K562 (cell line): ENCODE measurements around the gene SEC24B. TPM values are rescaled to one million over a fixed set of nuclear protein-coding genes. Genes with fewer than 3 reads are reported as not detected.

Source experiments
- ATAC-seq: fragments of 200-7000 bp; cut with Tn5 transposase; 3 replicates; pipeline ENCODE4 v1.9.1; 2020; ENCODE audit warnings: moderate library complexity
- BruUV-seq: library from RNA; stranded (reverse); fragments of 400-500 nt; replicated peaks from 2 replicates; lab custom pipeline; 2021; lab: Mats Ljungman, UMichigan
- CTCF ChIA-PET: fragments of 300-600 bp; formaldehyde crosslinking; extraction: SDS; loops from one replicate; lab custom pipeline; 2021; ENCODE audit warnings: low intra/inter-chr PET ratio; lab: Yijun Ruan, JAX
- POLR2A ChIA-PET: fragments of 300-600, 350-650 bp; sonication (Branson Sonifier 250); formaldehyde crosslinking; extraction: SDS; loops from one replicate; lab custom pipeline; 2021; ENCODE audit warnings: antibody characterized with exemption, inconsistent platforms; lab: Yijun Ruan, JAX
- DNase-seq, 4 experiments: peaks; one replicate each; pipeline versions ENCODE4 v3.0.0 to v3.0.0-alpha.2; 2011 to 2018; ENCODE audit warnings: low spot score in 3 of 4, mixed read lengths in 3 of 4; ENCODE audit errors: extremely low read depth in 1 of 4
- FAIRE-seq: peaks from 2 replicates; lab custom pipeline; 2011; peaks lifted over from hg19 to GRCh38; lab: Jason Lieb, UNC
- H2AFZ ChIP-seq: 2 replicates; pipeline ENCODE4 v1.6.0; 2011; ENCODE audit warnings: low read depth, low read length, control low read depth, inconsistent platforms
- H3K27ac ChIP-seq: fragments of 200-600 bp; 3 replicates; pipeline ENCODE4 v1.8.0; 2011; ENCODE audit warnings: low read depth, mild to moderate bottlenecking, control low read depth, inconsistent platforms, low read length, moderate library complexity, mixed read lengths; ENCODE audit errors: extremely low read depth
- H3K27me3 ChIP-seq, 2 experiments: fragments of 300-600 bp in 1 of 2; 2 replicates in 1 of 2; 3 replicates in 1 of 2; pipeline versions ENCODE4 v1.6.0 to v1.8.0; 2011; ENCODE audit warnings: inconsistent platforms in 2 of 2, low read length in 2 of 2, mild to moderate bottlenecking in 1 of 2, mixed read lengths in 1 of 2, moderate library complexity in 1 of 2; ENCODE audit not compliant: control insufficient read depth in 2 of 2, insufficient read depth in 2 of 2
- H3K36me3 ChIP-seq: fragments of 300-600 bp; 3 replicates; pipeline ENCODE4 v1.8.0; 2011; ENCODE audit warnings: mild to moderate bottlenecking, low read length, inconsistent platforms; ENCODE audit not compliant: control insufficient read depth, insufficient read depth
- H3K4me1 ChIP-seq, 2 experiments: fragments of 200-600 bp in 1 of 2; replicated peaks in 1 of 2; 2 replicates in 1 of 2; 3 replicates in 1 of 2; pipeline versions ENCODE4 v1.5.1 to v1.8.0; 2011; ENCODE audit warnings: inconsistent platforms in 2 of 2, low read length in 2 of 2, mild to moderate bottlenecking in 1 of 2, mixed read lengths in 1 of 2, moderate library complexity in 1 of 2; ENCODE audit not compliant: control insufficient read depth in 2 of 2, insufficient read depth in 2 of 2
- H3K4me2 ChIP-seq: 2 replicates; pipeline ENCODE4 v1.6.1; 2011; ENCODE audit warnings: low read length, control low read depth, inconsistent platforms, mixed read lengths; ENCODE audit not compliant: insufficient read depth
- H3K4me3 ChIP-seq: fragments of 200-600 bp; sonication (generic), shearing (Covaris generic); 2 replicates; pipeline ENCODE4 v1.5.1; 2016; ENCODE audit warnings: control low read depth, inconsistent platforms
- H3K79me2 ChIP-seq: fragments of 200-600 bp; 3 replicates; pipeline ENCODE4 v1.8.0; 2011; ENCODE audit warnings: low read length, inconsistent platforms; ENCODE audit not compliant: control insufficient read depth, insufficient read depth
- H3K9ac ChIP-seq, 2 experiments: 2 replicates each; pipeline versions ENCODE4 v1.6.0 to v1.6.1; 2011; ENCODE audit warnings: low read depth in 2 of 2, low read length in 2 of 2, control low read depth in 1 of 2, inconsistent platforms in 1 of 2, mild to moderate bottlenecking in 1 of 2, mixed read lengths in 1 of 2; ENCODE audit not compliant: insufficient read depth in 1 of 2
- H3K9me1 ChIP-seq: one replicate; pipeline ENCODE4 v1.6.0; 2011; ENCODE audit warnings: inconsistent platforms, mild to moderate bottlenecking, low read length, moderate library complexity; ENCODE audit not compliant: control insufficient read depth, insufficient read depth
- H3K9me3 ChIP-seq: replicated peaks from 2 replicates; pipeline ENCODE4 v1.5.1; 2011; ENCODE audit warnings: low read depth, low read length, inconsistent platforms; ENCODE audit not compliant: control insufficient read depth, insufficient read depth
- H4K20me1 ChIP-seq: replicated peaks from 2 replicates; pipeline ENCODE4 v1.6.1; 2011; ENCODE audit warnings: low read length, inconsistent platforms, mixed read lengths; ENCODE audit not compliant: control insufficient read depth, insufficient read depth
- BMI1 ChIP-seq: fragments of 150-350 bp; IDR thresholded peaks from 2 replicates; pipeline ENCODE4 v1.6.1; 2014; ENCODE audit warnings: low read length
- CBX3 ChIP-seq, 2 experiments: IDR thresholded peaks; 1 replicate in 1 of 2; 2 replicates in 1 of 2; pipeline ENCODE4 v1.6.1; 2012; ENCODE audit warnings: inconsistent platforms in 2 of 2, low read length in 2 of 2, borderline replicate concordance in 1 of 2, control low read depth in 1 of 2
- CXXC5 ChIP-seq: fragments of 250-450 bp; sonication (Bioruptor Pico); IDR thresholded peaks from 2 replicates; pipeline ENCODE4 v1.8.0; 2022; ENCODE audit warnings: inconsistent platforms, mild to moderate bottlenecking, moderate library complexity
- FOXP1 ChIP-seq: sonication (generic); formaldehyde crosslinking; IDR thresholded peaks from 2 replicates; pipeline ENCODE4 v1.8.0; 2022; ENCODE audit warnings: mild to moderate bottlenecking, missing genetic modification reagents
- GTF2E2 ChIP-seq: fragments of 200-800 bp; sonication (Bioruptor generic); IDR thresholded peaks from 2 replicates; pipeline ENCODE4 v1.6.1; 2016; ENCODE audit warnings: missing genetic modification characterization, missing compliant biosample characterization
- HNRNPUL1 ChIP-seq: fragments of 200-400 bp; formaldehyde crosslinking; IDR thresholded peaks from 2 replicates; pipeline ENCODE4 v1.6.1; 2017; ENCODE audit warnings: low read length
- KLF6 ChIP-seq: fragments of 250-450 bp; sonication (Bioruptor Pico); IDR thresholded peaks from 2 replicates; pipeline ENCODE4 v1.4.0; 2020; ENCODE audit warnings: mild to moderate bottlenecking, moderate library complexity, borderline replicate concordance
- SMC3 ChIP-seq: conservative IDR thresholded peaks from 2 replicates; pipeline ENCODE4 v1.6.1; 2011; ENCODE audit warnings: low read depth, low read length, improper control_type of control experiment; ENCODE audit not compliant: insufficient read depth
- SOX6 ChIP-seq: fragments of 450-650 bp; IDR thresholded peaks from 2 replicates; pipeline ENCODE4 v1.6.1; 2014; ENCODE audit warnings: mild to moderate bottlenecking
- WGBS: fragments of 100-300 bp; shearing (Covaris generic); methylation state at CpG from one replicate; pipeline ENCODE4 v1.1.6; 2016; ENCODE audit warnings: low coverage, mixed read lengths; ENCODE audit not compliant: insufficient coverage; ENCODE audit errors: missing lambda C conversion rate; 5-methylcytosine and 5-hydroxymethylcytosine counted together
- in situ Hi-C: fragments of 300-500 bp; cut with MboI; formaldehyde crosslinking; loops from 4 replicates; pipeline ENCODE4 v1.15.0; 2018; ENCODE audit warnings: inconsistent platforms, mixed read lengths
- intact Hi-C: fragments of 100-400 bp; cut with micrococcal nuclease; formaldehyde crosslinking; loops from 2 replicates; pipeline ENCODE4 v1.14.2; 2022
- polyA plus RNA-seq, 8 experiments: library from polyadenylated mRNA; depleted of rRNA in 4 of 8; stranded (reverse) in 5 of 8; unstranded in 3 of 8; fragments of >200 nt; fragmentation: Nextera tagmentation in 2 of 8; fragmentation: Illumina TruSeq in 1 of 8; extraction: Ambion mirVana in 2 of 8; extraction: Trizol in 1 of 8; gene quantifications; 2 replicates each; pipeline versions ENCODE4 v1.2.1 to v1.2.3, GENCODE V29; 2011 to 2014; ENCODE audit warnings: inconsistent platforms in 1 of 8, missing spikeins in 1 of 8
- total RNA-seq, 7 experiments: library from RNA; depleted of rRNA in 6 of 7; stranded (reverse); fragments of >200 nt in 6 of 7; fragmentation: Illumina TruSeq in 2 of 7; extraction: Trizol in 2 of 7; gene quantifications; 2 replicates each; pipeline versions ENCODE4 v1.2.1 to v1.2.3, GENCODE V29; 2011 to 2021; ENCODE audit warnings: low replicate concordance in 1 of 7
- TF ChIP-seq, protein P1 (sequence below): fragments of 450-650 bp; IDR thresholded peaks from 2 replicates; pipeline ENCODE4 v1.6.1; 2016; ENCODE audit warnings: mild to moderate bottlenecking, moderate library complexity

The SEC24B gene
- total and polyA plus RNA-seq, 9 of the 15 experiments (the other 6 are each of a cell fraction or from before 2014, with no cell fraction given), result 6.3 to 46.4 (median 17.1) TPM

DNA sequence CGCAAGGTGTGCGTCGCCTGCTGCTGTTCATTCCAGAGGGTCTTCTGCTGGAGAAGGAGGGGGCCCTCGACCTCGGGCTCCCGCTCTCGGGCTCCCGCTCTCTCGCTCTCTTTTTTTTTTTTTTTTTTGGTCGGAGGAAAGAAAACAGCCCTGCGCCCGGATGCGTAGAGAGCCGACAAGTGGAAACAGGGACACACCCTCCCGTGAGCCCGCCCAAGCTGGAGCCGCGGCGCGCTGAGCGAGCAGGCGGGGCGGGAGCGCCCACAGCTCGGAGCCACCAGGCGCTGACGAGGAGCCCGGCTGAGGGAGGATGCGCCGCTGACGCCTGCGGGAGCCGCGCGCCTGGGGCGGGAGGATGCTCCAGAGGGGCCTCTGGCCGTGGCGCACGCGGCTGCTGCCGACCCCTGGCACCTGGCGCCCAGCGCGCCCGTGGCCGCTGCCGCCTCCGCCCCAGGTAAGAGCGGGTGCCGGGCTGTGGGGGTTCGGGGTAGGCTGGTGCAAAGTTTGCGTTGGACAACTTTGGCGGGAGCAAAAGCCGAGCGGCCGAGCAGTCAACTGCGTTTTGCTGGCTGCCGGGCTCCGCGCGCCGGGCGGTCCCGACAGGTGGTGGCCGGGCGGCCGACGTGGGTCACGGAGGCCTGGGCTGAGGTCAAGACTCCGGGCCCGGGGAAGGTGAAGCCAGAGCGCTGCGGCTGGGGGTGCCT lies 126.5 kb downstream of the SEC24B start, which contains the start of gene MCUB:
Gene MCUB, plus strand, starts transcription at position 264 of the 704 bp plus-strand sequence. Its CDS starts 92 bp downstream, at position 356.
- peak; percentile 68 to 90 (median 78) for DNase-seq
- no peaks in the 10 kb centered on the region for H4K20me1 ChIP-seq
- H3K4me3 ChIP-seq, result peak within 1 kb of the TSS; percentile 52
- peak within 1 kb of the TSS; percentile 74 for H3K4me2 ChIP-seq
- no peaks in the 10 kb centered on the region for H3K36me3 ChIP-seq
- intact Hi-C loops (loop anchor here (10.0 kb wide), 1 partner anchor 255 kb away; the partner anchor contains the start of gene GAR1), in situ Hi-C loops (no loop called here)
- peaks cover 0 to 4% of the 10 kb centered on the region in 2 experiments; a peak in 1 of 5 replicates for H3K27me3 ChIP-seq
- WGBS, result 2% methylated on average over 54 of the region's 73 CpGs
- no peaks in the 10 kb centered on the region for H3K79me2 ChIP-seq
- CTCF ChIA-PET, result no interaction called here
- H3K9me1 ChIP-seq, result no peaks in the 10 kb centered on the region
- peaks cover 5 to 17% of the 10 kb centered on the region in 2 experiments; a peak in 4 of 5 replicates for H3K4me1 ChIP-seq
- ATAC-seq, result peak; percentile 99
- peak within 1 kb of the TSS; percentile 44 to 92; a peak in 3 of 4 replicates for H3K9ac ChIP-seq
- 0 out of 2 replicates have a peak, but pooled peaks cover 2% of the 10 kb centered on the region for H3K9me3 ChIP-seq
- peak within 1 kb of the TSS; percentile 96 for H2AFZ ChIP-seq
- H3K27ac ChIP-seq, result peak within 1 kb of the TSS; percentile 55; the same call in 2 of the 3 replicates
- no TSS peak for BruUV-seq
- no peak for FAIRE-seq
- POLR2A ChIA-PET, result interaction anchor here (1.0 kb wide), 1 partner anchor 104 kb away, joined by 7 read pairs; no protein-coding TSS in a partner anchor
- TF ChIP-seq FOXP1 (CRISPR knock-in tag), result peak; percentile 82
- no peak for TF ChIP-seq SMC3
- TF ChIP-seq BMI1, result no peak
- TF ChIP-seq CBX3 (IDR thresholded peaks at IDR 0.05; ENCODE audit: borderline replicate concordance in 1 of 2, low read length in 2 of 2), result peak in 1 of 2 experiments; percentile 48; a peak in 1 of 3 replicates
- TF ChIP-seq HNRNPUL1, result no peak
- 0 out of 2 replicates have a peak, but pooled peaks have one; percentile 10 for TF ChIP-seq SOX6
- TF ChIP-seq, protein P1, sequence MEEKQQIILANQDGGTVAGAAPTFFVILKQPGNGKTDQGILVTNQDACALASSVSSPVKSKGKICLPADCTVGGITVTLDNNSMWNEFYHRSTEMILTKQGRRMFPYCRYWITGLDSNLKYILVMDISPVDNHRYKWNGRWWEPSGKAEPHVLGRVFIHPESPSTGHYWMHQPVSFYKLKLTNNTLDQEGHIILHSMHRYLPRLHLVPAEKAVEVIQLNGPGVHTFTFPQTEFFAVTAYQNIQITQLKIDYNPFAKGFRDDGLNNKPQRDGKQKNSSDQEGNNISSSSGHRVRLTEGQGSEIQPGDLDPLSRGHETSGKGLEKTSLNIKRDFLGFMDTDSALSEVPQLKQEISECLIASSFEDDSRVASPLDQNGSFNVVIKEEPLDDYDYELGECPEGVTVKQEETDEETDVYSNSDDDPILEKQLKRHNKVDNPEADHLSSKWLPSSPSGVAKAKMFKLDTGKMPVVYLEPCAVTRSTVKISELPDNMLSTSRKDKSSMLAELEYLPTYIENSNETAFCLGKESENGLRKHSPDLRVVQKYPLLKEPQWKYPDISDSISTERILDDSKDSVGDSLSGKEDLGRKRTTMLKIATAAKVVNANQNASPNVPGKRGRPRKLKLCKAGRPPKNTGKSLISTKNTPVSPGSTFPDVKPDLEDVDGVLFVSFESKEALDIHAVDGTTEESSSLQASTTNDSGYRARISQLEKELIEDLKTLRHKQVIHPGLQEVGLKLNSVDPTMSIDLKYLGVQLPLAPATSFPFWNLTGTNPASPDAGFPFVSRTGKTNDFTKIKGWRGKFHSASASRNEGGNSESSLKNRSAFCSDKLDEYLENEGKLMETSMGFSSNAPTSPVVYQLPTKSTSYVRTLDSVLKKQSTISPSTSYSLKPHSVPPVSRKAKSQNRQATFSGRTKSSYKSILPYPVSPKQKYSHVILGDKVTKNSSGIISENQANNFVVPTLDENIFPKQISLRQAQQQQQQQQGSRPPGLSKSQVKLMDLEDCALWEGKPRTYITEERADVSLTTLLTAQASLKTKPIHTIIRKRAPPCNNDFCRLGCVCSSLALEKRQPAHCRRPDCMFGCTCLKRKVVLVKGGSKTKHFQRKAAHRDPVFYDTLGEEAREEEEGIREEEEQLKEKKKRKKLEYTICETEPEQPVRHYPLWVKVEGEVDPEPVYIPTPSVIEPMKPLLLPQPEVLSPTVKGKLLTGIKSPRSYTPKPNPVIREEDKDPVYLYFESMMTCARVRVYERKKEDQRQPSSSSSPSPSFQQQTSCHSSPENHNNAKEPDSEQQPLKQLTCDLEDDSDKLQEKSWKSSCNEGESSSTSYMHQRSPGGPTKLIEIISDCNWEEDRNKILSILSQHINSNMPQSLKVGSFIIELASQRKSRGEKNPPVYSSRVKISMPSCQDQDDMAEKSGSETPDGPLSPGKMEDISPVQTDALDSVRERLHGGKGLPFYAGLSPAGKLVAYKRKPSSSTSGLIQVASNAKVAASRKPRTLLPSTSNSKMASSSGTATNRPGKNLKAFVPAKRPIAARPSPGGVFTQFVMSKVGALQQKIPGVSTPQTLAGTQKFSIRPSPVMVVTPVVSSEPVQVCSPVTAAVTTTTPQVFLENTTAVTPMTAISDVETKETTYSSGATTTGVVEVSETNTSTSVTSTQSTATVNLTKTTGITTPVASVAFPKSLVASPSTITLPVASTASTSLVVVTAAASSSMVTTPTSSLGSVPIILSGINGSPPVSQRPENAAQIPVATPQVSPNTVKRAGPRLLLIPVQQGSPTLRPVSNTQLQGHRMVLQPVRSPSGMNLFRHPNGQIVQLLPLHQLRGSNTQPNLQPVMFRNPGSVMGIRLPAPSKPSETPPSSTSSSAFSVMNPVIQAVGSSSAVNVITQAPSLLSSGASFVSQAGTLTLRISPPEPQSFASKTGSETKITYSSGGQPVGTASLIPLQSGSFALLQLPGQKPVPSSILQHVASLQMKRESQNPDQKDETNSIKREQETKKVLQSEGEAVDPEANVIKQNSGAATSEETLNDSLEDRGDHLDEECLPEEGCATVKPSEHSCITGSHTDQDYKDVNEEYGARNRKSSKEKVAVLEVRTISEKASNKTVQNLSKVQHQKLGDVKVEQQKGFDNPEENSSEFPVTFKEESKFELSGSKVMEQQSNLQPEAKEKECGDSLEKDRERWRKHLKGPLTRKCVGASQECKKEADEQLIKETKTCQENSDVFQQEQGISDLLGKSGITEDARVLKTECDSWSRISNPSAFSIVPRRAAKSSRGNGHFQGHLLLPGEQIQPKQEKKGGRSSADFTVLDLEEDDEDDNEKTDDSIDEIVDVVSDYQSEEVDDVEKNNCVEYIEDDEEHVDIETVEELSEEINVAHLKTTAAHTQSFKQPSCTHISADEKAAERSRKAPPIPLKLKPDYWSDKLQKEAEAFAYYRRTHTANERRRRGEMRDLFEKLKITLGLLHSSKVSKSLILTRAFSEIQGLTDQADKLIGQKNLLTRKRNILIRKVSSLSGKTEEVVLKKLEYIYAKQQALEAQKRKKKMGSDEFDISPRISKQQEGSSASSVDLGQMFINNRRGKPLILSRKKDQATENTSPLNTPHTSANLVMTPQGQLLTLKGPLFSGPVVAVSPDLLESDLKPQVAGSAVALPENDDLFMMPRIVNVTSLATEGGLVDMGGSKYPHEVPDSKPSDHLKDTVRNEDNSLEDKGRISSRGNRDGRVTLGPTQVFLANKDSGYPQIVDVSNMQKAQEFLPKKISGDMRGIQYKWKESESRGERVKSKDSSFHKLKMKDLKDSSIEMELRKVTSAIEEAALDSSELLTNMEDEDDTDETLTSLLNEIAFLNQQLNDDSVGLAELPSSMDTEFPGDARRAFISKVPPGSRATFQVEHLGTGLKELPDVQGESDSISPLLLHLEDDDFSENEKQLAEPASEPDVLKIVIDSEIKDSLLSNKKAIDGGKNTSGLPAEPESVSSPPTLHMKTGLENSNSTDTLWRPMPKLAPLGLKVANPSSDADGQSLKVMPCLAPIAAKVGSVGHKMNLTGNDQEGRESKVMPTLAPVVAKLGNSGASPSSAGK, result 0 out of 2 replicates have a peak, but pooled peaks have one; percentile 51
- no peak for TF ChIP-seq GTF2E2
- TF ChIP-seq CXXC5 (CRISPR knock-in tag), result peak; percentile 85
- no peak for TF ChIP-seq KLF6
